Effector CD8-positive, alpha-beta T cell (primary cell): Measurements from ENCODE around the gene LTN1.
"Not testable (repeated sequence)": the region's sequence is repeated elsewhere in the genome, so short reads cannot be mapped to it uniquely, and the experiment has no call there.

Experiments used
- DNase-seq: peaks from one replicate; lab custom pipeline; 2025; lab: John Stamatoyannopoulos, UW
- total RNA-seq, 4 experiments: gene quantifications; one replicate each; lab custom pipeline; 2026; lab: John Stamatoyannopoulos, UW

The LTN1 gene
- 95.8 to 137 (median 104) reads per million in 4 experiments for total RNA-seq

GRCh38 chr21:28992526-28993292 is at the start of gene LTN1:
Gene LTN1, minus strand, starts transcription at chr21:28992877. Its CDS starts 72 bp downstream, at chr21:28992805.
- peak; percentile 97 for DNase-seq

- no peak for DNase-seq
These were observed 42.0 kb upstream of the LTN1 start for GRCh38 chr21:29034678-29035077.

- no peak for DNase-seq
These were observed 41.2 kb upstream of the LTN1 start for GRCh38 chr21:29033871-29034270.

- DNase-seq = no peak
These were observed 40.6 kb upstream of the LTN1 start for GRCh38 chr21:29033301-29033700.

GRCh38 chr21:29030909-29031308 is 38.2 kb upstream of the LTN1 start:
- no peak for DNase-seq

- no peak for DNase-seq
These were observed 36.8 kb upstream of the LTN1 start for GRCh38 chr21:29029524-29029923.

GRCh38 chr21:29025328-29025713 is 32.6 kb upstream of the LTN1 start:
- no peak for DNase-seq

GRCh38 chr21:29024474-29025327 is 32.0 kb upstream of the LTN1 start, which contains the start of gene USP16:
Gene USP16, plus strand, starts transcription at chr21:29024668. Its CDS starts 3,246 bp downstream, at chr21:29027914.
- DNase-seq = peak; percentile 92

- DNase-seq = no peak
These were observed 29.5 kb upstream of the LTN1 start for GRCh38 chr21:29022166-29022565.

- no peak for DNase-seq
These were observed 25.9 kb upstream of the LTN1 start for GRCh38 chr21:29018540-29018939.

GRCh38 chr21:29017639-29018237 is 25.1 kb upstream of the LTN1 start:
- no peak for DNase-seq

- DNase-seq = not testable (repeated sequence)
These were observed 18.6 kb upstream of the LTN1 start for GRCh38 chr21:29011236-29011635.

- DNase-seq = no peak
These were observed 15.7 kb upstream of the LTN1 start for GRCh38 chr21:29008367-29008766.

GRCh38 chr21:29007810-29008209 is 15.1 kb upstream of the LTN1 start:
- DNase-seq = no peak

- no peak for DNase-seq
These were observed 14.5 kb upstream of the LTN1 start for GRCh38 chr21:29007135-29007534.

GRCh38 chr21:29005696-29006095 is 13.0 kb upstream of the LTN1 start:
- no peak for DNase-seq

- DNase-seq = peak; percentile 93
These were observed 9.9 kb upstream of the LTN1 start for GRCh38 chr21:29002442-29003144.

- DNase-seq = no peak
These were observed 584 bp upstream of the LTN1 start for GRCh38 chr21:28993293-28993629.

GRCh38 chr21:28991861-28992525 is 684 bp downstream of the LTN1 start:
- DNase-seq = no peak

GRCh38 chr21:28988146-28988545 is 4.5 kb downstream of the LTN1 start:
- DNase-seq = not testable (repeated sequence)

GRCh38 chr21:28986677-28987076 is 6.0 kb downstream of the LTN1 start:
- no peak for DNase-seq
